Activated naive CD4-positive, alpha-beta T cell (primary cell): ENCODE measurements around the gene MUC21.
"Not testable (repeated sequence)": the region's sequence is repeated elsewhere in the genome, so short reads cannot be mapped to it uniquely, and the experiment has no call there.

ENCODE experiments used
- DNase-seq, 4 experiments: peaks; one replicate each; lab custom pipeline; 2025; lab: John Stamatoyannopoulos, UW

MUC21 gene

GRCh38 chr6:31008165-31008564, 24.6 kb downstream of the MUC21 start:
- no peak for DNase-seq

- no peak for DNase-seq
These were observed 26.2 kb downstream of the MUC21 start for GRCh38 chr6:31009731-31010130.

- DNase-seq = no peak
These were observed 27.0 kb downstream of the MUC21 start, which contains the start of gene MUC22 for GRCh38 chr6:31010393-31011060. Gene MUC22, plus strand, starts transcription at chr6:31010474. Its CDS starts 233 bp downstream, at chr6:31010707.

GRCh38 chr6:31011153-31011552, 27.6 kb downstream of the MUC21 start:
- DNase-seq = no peak

- no peak for DNase-seq
These were observed 33.3 kb downstream of the MUC21 start for GRCh38 chr6:31016659-31017299.

- not testable (repeated sequence) for DNase-seq
These were observed 33.9 kb downstream of the MUC21 start for GRCh38 chr6:31017436-31017835.

- DNase-seq = no peak
These were observed 36.5 kb downstream of the MUC21 start for GRCh38 chr6:31020057-31020456.

GRCh38 chr6:31020631-31021255, 37.2 kb downstream of the MUC21 start:
- not testable (repeated sequence) for DNase-seq

- not testable (repeated sequence) for DNase-seq
These were observed 38.4 kb downstream of the MUC21 start for GRCh38 chr6:31021705-31022531.

- DNase-seq = no peak
These were observed 42.1 kb downstream of the MUC21 start for GRCh38 chr6:31025595-31025994.

GRCh38 chr6:31031095-31031494, 47.6 kb downstream of the MUC21 start:
- no peak for DNase-seq

GRCh38 chr6:31033075-31033474, 49.6 kb downstream of the MUC21 start:
- DNase-seq = no peak

GRCh38 chr6:31035862-31036497, 52.5 kb downstream of the MUC21 start:
- no peak for DNase-seq

- DNase-seq = no peak
These were observed 53.7 kb downstream of the MUC21 start for GRCh38 chr6:31037169-31037568.

GRCh38 chr6:31037682-31038081, 54.2 kb downstream of the MUC21 start:
- DNase-seq = no peak

GRCh38 chr6:31038559-31038958, 55.0 kb downstream of the MUC21 start:
- DNase-seq = no peak
